HEK293 (cell line): ENCODE measurements around the gene HOXB7.

Experiments
- HOXA7 ChIP-seq: sonication (generic); formaldehyde crosslinking; IDR thresholded peaks from 2 replicates; pipeline ENCODE4 v1.8.1; 2022; ENCODE audit warnings: missing genetic modification reagents, borderline replicate concordance
- IKZF3 ChIP-seq: fragments of 450-650 bp; IDR thresholded peaks from 2 replicates; pipeline ENCODE4 v1.5.0; 2018; ENCODE audit warnings: missing biosample characterization, mild to moderate bottlenecking, missing genetic modification characterization, moderate library complexity
- MYNN ChIP-seq: fragments of 450-650 bp; formaldehyde crosslinking; IDR thresholded peaks from 2 replicates; pipeline ENCODE4 v1.5.1; 2016; ENCODE audit warnings: missing biosample characterization, missing genetic modification characterization, borderline replicate concordance
- SP3 ChIP-seq: fragments of 450-650 bp; formaldehyde crosslinking; IDR thresholded peaks from 2 replicates; pipeline ENCODE4 v1.5.1; 2016; ENCODE audit warnings: missing biosample characterization, missing genetic modification characterization
- ZNF146 ChIP-seq: fragments of 450-650 bp; formaldehyde crosslinking; IDR thresholded peaks from 2 replicates; pipeline ENCODE4 v1.5.1; 2016; ENCODE audit warnings: missing biosample characterization, missing genetic modification characterization
- ZNF335 ChIP-seq: fragments of 450-650 bp; formaldehyde crosslinking; conservative IDR thresholded peaks from 2 replicates; pipeline ENCODE4 v1.5.1; 2016; ENCODE audit warnings: missing biosample characterization, missing genetic modification characterization
- ZNF354C ChIP-seq: fragments of 450-650 bp; formaldehyde crosslinking; IDR thresholded peaks from 2 replicates; pipeline ENCODE4 v1.5.1; 2016; ENCODE audit warnings: missing biosample characterization, missing genetic modification characterization, low read depth, borderline replicate concordance
- ZNF423 ChIP-seq: fragments of 450-650 bp; formaldehyde crosslinking; IDR thresholded peaks from 2 replicates; pipeline ENCODE4 v1.5.1; 2016; ENCODE audit warnings: missing biosample characterization, missing genetic modification characterization
- ZNF501 ChIP-seq: fragments of 450-650 bp; formaldehyde crosslinking; IDR thresholded peaks from 2 replicates; pipeline ENCODE4 v1.5.1; 2016; ENCODE audit warnings: missing biosample characterization, missing genetic modification characterization
- ZNF529 ChIP-seq: fragments of 450-650 bp; formaldehyde crosslinking; IDR thresholded peaks from 2 replicates; pipeline ENCODE4 v1.5.1; 2017; ENCODE audit warnings: missing genetic modification characterization, missing biosample characterization; ENCODE audit not compliant: insufficient replicate concordance
- ZNF585B ChIP-seq: fragments of 450-650 bp; formaldehyde crosslinking; IDR thresholded peaks from 2 replicates; pipeline ENCODE4 v1.5.1; 2016; ENCODE audit warnings: missing biosample characterization, missing genetic modification characterization
- ZNF600 ChIP-seq: fragments of 450-650 bp; formaldehyde crosslinking; IDR thresholded peaks from 2 replicates; pipeline ENCODE4 v1.5.1; 2016; ENCODE audit warnings: missing biosample characterization, missing genetic modification characterization
- ZNF626 ChIP-seq: fragments of 450-650 bp; sonication (Bioruptor Pico); formaldehyde crosslinking; IDR thresholded peaks from 2 replicates; pipeline ENCODE4 v1.5.1; 2018; ENCODE audit warnings: missing biosample characterization, missing genetic modification characterization, inconsistent platforms
- ZNF664 ChIP-seq: fragments of 450-650 bp; formaldehyde crosslinking; IDR thresholded peaks from 2 replicates; pipeline ENCODE4 v1.5.1; 2016; ENCODE audit warnings: missing biosample characterization, missing genetic modification characterization
- ZNF701 ChIP-seq: fragments of 450-650 bp; formaldehyde crosslinking; IDR thresholded peaks from 2 replicates; pipeline ENCODE4 v1.5.1; 2016; ENCODE audit warnings: missing biosample characterization, missing genetic modification characterization
- ZNF837 ChIP-seq: fragments of 450-650 bp; formaldehyde crosslinking; IDR thresholded peaks from 2 replicates; pipeline ENCODE4 v1.5.1; 2016; ENCODE audit warnings: missing biosample characterization, missing genetic modification characterization
- ZSCAN30 ChIP-seq: fragments of 450-650 bp; IDR thresholded peaks from 2 replicates; pipeline ENCODE4 v1.5.1; 2018; ENCODE audit warnings: missing biosample characterization, mild to moderate bottlenecking, missing genetic modification characterization, moderate library complexity
- TF ChIP-seq, protein P1 (sequence below): fragments of 450-650 bp; formaldehyde crosslinking; IDR thresholded peaks from 2 replicates; pipeline ENCODE4 v1.5.1; 2016; ENCODE audit warnings: missing biosample characterization, missing genetic modification characterization, borderline replicate concordance
- TF ChIP-seq, protein P2 (sequence below): fragments of 450-650 bp; formaldehyde crosslinking; IDR thresholded peaks from 2 replicates; pipeline ENCODE4 v1.5.1; 2016; ENCODE audit warnings: missing biosample characterization, missing genetic modification characterization
- TF ChIP-seq, protein P3 (sequence below): fragments of 450-650 bp; formaldehyde crosslinking; IDR thresholded peaks from 2 replicates; pipeline ENCODE4 v1.5.1; 2016; ENCODE audit warnings: missing biosample characterization, missing genetic modification characterization
- TF ChIP-seq, protein P4 (sequence below): fragments of 450-650 bp; formaldehyde crosslinking; conservative IDR thresholded peaks from 2 replicates; pipeline ENCODE4 v1.5.1; 2016; ENCODE audit warnings: low read depth, missing biosample characterization, missing genetic modification characterization
- TF ChIP-seq, protein P5 (sequence below): fragments of 450-650 bp; IDR thresholded peaks from 2 replicates; pipeline ENCODE4 v1.5.1; 2018; ENCODE audit warnings: missing biosample characterization, missing genetic modification characterization

HOXB7 gene

DNA sequence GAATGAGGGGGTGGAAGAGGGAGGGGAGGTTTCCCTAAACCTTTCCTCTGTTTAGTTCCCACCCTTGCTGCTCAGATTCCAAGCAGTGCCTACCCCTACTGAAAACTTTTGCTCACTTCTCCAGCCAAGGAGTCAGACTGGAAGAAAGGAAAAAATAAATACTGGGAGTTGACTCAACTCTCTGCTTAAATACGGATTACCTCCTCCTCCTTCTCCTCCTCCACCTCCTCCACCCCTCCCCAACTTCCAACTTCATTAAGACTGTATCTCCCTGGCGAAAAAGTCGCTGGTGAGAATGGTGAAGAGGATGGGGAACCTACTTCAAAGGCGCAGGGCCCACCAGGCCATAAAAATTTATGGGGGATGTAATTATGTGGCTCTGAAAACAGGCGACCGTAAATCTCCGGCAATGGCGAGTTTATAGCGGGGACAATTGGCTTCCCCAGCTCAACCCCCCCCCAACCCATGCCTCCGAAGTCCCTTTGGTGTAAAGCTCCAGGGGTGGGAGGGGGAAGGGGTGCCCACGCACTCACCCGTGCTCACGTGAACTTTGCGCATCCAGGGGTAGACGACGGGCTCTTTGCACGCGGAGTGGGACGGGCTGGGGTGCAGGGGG is 33.4 kb downstream of the HOXB7 start (continued):
- TF ChIP-seq ZNF423 (tag by site-specific recombination) (peak; percentile 93), ZNF354C (tag by site-specific recombination) (no peak), IKZF3 (peak; percentile 99), ZNF146 (tag by site-specific recombination) (0 out of 2 replicates have a peak, but pooled peaks have one; percentile 17), ZNF664 (tag by site-specific recombination) (no peak; the same call in 1 of the 2 replicates), ZNF529 (no peak), ZNF837 (no peak), ZSCAN30 (peak; percentile 96), ZNF335 (peak; percentile 57), ZNF501 (tag by site-specific recombination) (peak; percentile 76; the same call in 1 of the 2 replicates), SP3 (peak; percentile 43), ZNF701 (tag by site-specific recombination) (no peak), ZNF626 (tag by site-specific recombination) (no peak), ZNF585B (no peak), HOXA7 (CRISPR knock-in tag) (no peak), MYNN (no peak; the same call in 1 of the 2 replicates), ZNF600 (tag by site-specific recombination) (peak; percentile 10; the same call in 1 of the 2 replicates)
- TF ChIP-seq, protein P1, sequence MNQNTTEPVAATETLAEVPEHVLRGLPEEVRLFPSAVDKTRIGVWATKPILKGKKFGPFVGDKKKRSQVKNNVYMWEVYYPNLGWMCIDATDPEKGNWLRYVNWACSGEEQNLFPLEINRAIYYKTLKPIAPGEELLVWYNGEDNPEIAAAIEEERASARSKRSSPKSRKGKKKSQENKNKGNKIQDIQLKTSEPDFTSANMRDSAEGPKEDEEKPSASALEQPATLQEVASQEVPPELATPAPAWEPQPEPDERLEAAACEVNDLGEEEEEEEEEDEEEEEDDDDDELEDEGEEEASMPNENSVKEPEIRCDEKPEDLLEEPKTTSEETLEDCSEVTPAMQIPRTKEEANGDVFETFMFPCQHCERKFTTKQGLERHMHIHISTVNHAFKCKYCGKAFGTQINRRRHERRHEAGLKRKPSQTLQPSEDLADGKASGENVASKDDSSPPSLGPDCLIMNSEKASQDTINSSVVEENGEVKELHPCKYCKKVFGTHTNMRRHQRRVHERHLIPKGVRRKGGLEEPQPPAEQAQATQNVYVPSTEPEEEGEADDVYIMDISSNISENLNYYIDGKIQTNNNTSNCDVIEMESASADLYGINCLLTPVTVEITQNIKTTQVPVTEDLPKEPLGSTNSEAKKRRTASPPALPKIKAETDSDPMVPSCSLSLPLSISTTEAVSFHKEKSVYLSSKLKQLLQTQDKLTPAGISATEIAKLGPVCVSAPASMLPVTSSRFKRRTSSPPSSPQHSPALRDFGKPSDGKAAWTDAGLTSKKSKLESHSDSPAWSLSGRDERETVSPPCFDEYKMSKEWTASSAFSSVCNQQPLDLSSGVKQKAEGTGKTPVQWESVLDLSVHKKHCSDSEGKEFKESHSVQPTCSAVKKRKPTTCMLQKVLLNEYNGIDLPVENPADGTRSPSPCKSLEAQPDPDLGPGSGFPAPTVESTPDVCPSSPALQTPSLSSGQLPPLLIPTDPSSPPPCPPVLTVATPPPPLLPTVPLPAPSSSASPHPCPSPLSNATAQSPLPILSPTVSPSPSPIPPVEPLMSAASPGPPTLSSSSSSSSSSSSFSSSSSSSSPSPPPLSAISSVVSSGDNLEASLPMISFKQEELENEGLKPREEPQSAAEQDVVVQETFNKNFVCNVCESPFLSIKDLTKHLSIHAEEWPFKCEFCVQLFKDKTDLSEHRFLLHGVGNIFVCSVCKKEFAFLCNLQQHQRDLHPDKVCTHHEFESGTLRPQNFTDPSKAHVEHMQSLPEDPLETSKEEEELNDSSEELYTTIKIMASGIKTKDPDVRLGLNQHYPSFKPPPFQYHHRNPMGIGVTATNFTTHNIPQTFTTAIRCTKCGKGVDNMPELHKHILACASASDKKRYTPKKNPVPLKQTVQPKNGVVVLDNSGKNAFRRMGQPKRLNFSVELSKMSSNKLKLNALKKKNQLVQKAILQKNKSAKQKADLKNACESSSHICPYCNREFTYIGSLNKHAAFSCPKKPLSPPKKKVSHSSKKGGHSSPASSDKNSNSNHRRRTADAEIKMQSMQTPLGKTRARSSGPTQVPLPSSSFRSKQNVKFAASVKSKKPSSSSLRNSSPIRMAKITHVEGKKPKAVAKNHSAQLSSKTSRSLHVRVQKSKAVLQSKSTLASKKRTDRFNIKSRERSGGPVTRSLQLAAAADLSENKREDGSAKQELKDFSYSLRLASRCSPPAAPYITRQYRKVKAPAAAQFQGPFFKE, result no peak
- TF ChIP-seq, protein P2, sequence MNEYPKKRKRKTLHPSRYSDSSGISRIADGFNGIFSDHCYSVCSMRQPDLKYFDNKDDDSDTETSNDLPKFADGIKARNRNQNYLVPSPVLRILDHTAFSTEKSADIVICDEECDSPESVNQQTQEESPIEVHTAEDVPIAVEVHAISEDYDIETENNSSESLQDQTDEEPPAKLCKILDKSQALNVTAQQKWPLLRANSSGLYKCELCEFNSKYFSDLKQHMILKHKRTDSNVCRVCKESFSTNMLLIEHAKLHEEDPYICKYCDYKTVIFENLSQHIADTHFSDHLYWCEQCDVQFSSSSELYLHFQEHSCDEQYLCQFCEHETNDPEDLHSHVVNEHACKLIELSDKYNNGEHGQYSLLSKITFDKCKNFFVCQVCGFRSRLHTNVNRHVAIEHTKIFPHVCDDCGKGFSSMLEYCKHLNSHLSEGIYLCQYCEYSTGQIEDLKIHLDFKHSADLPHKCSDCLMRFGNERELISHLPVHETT (tag by site-specific recombination), result peak; percentile 89
- TF ChIP-seq, protein P3, sequence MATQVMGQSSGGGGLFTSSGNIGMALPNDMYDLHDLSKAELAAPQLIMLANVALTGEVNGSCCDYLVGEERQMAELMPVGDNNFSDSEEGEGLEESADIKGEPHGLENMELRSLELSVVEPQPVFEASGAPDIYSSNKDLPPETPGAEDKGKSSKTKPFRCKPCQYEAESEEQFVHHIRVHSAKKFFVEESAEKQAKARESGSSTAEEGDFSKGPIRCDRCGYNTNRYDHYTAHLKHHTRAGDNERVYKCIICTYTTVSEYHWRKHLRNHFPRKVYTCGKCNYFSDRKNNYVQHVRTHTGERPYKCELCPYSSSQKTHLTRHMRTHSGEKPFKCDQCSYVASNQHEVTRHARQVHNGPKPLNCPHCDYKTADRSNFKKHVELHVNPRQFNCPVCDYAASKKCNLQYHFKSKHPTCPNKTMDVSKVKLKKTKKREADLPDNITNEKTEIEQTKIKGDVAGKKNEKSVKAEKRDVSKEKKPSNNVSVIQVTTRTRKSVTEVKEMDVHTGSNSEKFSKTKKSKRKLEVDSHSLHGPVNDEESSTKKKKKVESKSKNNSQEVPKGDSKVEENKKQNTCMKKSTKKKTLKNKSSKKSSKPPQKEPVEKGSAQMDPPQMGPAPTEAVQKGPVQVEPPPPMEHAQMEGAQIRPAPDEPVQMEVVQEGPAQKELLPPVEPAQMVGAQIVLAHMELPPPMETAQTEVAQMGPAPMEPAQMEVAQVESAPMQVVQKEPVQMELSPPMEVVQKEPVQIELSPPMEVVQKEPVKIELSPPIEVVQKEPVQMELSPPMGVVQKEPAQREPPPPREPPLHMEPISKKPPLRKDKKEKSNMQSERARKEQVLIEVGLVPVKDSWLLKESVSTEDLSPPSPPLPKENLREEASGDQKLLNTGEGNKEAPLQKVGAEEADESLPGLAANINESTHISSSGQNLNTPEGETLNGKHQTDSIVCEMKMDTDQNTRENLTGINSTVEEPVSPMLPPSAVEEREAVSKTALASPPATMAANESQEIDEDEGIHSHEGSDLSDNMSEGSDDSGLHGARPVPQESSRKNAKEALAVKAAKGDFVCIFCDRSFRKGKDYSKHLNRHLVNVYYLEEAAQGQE (tag by site-specific recombination), result 0 out of 2 replicates have a peak, but pooled peaks have one; percentile 16
- TF ChIP-seq, protein P4, sequence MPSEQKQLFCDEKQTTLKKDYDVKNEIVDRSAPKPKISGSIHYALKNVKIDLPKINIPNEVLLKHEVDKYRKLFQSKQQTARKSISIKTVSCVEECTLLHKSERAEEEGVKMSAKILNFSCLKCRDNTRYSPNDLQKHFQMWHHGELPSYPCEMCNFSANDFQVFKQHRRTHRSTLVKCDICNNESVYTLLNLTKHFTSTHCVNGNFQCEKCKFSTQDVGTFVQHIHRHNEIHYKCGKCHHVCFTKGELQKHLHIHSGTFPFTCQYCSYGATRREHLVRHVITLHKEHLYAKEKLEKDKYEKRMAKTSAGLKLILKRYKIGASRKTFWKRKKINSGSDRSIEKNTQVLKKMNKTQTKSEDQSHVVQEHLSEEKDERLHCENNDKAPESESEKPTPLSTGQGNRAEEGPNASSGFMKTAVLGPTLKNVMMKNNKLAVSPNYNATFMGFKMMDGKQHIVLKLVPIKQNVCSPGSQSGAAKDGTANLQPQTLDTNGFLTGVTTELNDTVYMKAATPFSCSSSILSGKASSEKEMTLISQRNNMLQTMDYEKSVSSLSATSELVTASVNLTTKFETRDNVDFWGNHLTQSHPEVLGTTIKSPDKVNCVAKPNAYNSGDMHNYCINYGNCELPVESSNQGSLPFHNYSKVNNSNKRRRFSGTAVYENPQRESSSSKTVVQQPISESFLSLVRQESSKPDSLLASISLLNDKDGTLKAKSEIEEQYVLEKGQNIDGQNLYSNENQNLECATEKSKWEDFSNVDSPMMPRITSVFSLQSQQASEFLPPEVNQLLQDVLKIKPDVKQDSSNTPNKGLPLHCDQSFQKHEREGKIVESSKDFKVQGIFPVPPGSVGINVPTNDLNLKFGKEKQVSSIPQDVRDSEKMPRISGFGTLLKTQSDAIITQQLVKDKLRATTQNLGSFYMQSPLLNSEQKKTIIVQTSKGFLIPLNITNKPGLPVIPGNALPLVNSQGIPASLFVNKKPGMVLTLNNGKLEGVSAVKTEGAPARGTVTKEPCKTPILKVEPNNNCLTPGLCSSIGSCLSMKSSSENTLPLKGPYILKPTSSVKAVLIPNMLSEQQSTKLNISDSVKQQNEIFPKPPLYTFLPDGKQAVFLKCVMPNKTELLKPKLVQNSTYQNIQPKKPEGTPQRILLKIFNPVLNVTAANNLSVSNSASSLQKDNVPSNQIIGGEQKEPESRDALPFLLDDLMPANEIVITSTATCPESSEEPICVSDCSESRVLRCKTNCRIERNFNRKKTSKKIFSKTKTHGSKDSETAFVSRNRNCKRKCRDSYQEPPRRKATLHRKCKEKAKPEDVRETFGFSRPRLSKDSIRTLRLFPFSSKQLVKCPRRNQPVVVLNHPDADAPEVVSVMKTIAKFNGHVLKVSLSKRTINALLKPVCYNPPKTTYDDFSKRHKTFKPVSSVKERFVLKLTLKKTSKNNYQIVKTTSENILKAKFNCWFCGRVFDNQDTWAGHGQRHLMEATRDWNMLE (tag by site-specific recombination), result peak; percentile 28; the same call in 1 of the 2 replicates
- TF ChIP-seq, protein P5, sequence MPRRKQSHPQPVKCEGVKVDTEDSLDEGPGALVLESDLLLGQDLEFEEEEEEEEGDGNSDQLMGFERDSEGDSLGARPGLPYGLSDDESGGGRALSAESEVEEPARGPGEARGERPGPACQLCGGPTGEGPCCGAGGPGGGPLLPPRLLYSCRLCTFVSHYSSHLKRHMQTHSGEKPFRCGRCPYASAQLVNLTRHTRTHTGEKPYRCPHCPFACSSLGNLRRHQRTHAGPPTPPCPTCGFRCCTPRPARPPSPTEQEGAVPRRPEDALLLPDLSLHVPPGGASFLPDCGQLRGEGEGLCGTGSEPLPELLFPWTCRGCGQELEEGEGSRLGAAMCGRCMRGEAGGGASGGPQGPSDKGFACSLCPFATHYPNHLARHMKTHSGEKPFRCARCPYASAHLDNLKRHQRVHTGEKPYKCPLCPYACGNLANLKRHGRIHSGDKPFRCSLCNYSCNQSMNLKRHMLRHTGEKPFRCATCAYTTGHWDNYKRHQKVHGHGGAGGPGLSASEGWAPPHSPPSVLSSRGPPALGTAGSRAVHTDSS (tag by site-specific recombination), result peak; percentile 97
